ENCODE data around the gene JMJD1C. TPM values are rescaled to one million over a fixed set of nuclear protein-coding genes. Genes with fewer than 3 reads are reported as not detected.

JMJD1C gene
- total RNA-seq, 1 experiment from 2014 or later, result 66.3 TPM

DNA sequence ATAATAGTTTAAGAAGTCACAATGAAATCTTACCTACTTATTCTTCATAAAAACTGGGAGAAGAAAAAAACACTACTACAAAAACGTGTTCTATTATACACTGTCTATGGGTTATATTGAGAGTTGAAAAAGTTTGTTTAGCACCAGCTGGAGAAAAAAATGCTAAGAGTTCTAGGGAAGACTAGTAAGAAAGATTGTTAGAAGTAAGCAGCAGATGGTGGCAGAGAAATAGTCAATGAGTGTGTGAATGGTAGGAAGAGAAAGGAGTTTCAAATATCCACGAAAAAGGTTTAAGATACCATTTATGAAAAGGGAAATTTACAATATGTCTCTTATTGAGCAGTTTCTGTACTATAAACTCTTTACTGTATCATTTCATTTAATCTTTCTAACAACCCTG is 208.0 kb downstream of the JMJD1C start:
- Histone ChIP-seq H3K27me3 (ENCODE audit: insufficient read depth, low read length) (no peaks in the 10 kb centered on the region), H3K27ac (ENCODE audit: low read depth, low read length) (no peak overlapping the region), H3K36me3 (ENCODE audit: control insufficient read depth in 1 of 2, insufficient read depth in 2 of 2, low read length in 2 of 2) (peaks cover 0 to 5% of the 10 kb centered on the region in 2 experiments; a peak in 2 of 4 replicates), H4K20me1 (ENCODE audit: insufficient read depth) (no peaks in the 10 kb centered on the region), H3K9ac (ENCODE audit: low read length) (no peak overlapping the region), H2AFZ (ENCODE audit: low read depth, low read length, poor library complexity, severe bottlenecking) (no peak overlapping the region), H3K4me2 (ENCODE audit: low read length) (no peak overlapping the region), H3K9me2 (ENCODE audit: insufficient read depth) (no peaks in the 10 kb centered on the region), H3K4me3 (replicated peaks in 1 of 2; ENCODE audit: low read depth in 1 of 2, low read length in 2 of 2) (no peak overlapping the region), H3K4me1 (ENCODE audit: control insufficient read depth in 1 of 2, insufficient read depth in 2 of 2, low read length in 2 of 2) (no peaks in the 10 kb centered on the region), H3K9me3 (ENCODE audit: control insufficient read depth in 1 of 2, insufficient read depth in 1 of 2, low read depth in 1 of 2, low read length in 2 of 2) (no peaks in the 10 kb centered on the region), H3K79me2 (ENCODE audit: insufficient read depth, low read length) (peaks cover 98% of the 10 kb centered on the region)
- CTCF ChIA-PET, result no interaction called here
- intact Hi-C loops (cut with micrococcal nuclease), result no loop called here
- no peak for TF ChIP-seq CEBPB (IDR thresholded peaks at IDR 0.05; ENCODE audit: low read depth)
- no peak for TF ChIP-seq JUND (IDR thresholded peaks at IDR 0.05)
- TF ChIP-seq ELF1 (IDR thresholded peaks at IDR 0.05; ENCODE audit: borderline replicate concordance, low read depth), result no peak
- no peak for TF ChIP-seq POLR2A (IDR thresholded peaks at IDR 0.05; ENCODE audit: borderline replicate concordance, extremely low read depth, insufficient read depth, insufficient read length)
- TF ChIP-seq ZNF274 (IDR thresholded peaks at IDR 0.05; ENCODE audit: low read depth, low read length), result no peak
- TF ChIP-seq ZFX (IDR thresholded peaks at IDR 0.05), result no peak
- POLR2A ChIA-PET, result no interaction called here
- ATAC-seq (no peak), DNase-seq (ENCODE audit: low read depth, low spot score) (no peak)
- RAD21 ChIA-PET (ENCODE audit: low non-redundant PET in 1 of 2, low total read pairs in 2 of 2, uncharacterized antibody in 2 of 2, unreplicated experiment in 2 of 2), result no interaction called here
- BruUV-seq (replicated peaks), result no TSS peak

DNA sequence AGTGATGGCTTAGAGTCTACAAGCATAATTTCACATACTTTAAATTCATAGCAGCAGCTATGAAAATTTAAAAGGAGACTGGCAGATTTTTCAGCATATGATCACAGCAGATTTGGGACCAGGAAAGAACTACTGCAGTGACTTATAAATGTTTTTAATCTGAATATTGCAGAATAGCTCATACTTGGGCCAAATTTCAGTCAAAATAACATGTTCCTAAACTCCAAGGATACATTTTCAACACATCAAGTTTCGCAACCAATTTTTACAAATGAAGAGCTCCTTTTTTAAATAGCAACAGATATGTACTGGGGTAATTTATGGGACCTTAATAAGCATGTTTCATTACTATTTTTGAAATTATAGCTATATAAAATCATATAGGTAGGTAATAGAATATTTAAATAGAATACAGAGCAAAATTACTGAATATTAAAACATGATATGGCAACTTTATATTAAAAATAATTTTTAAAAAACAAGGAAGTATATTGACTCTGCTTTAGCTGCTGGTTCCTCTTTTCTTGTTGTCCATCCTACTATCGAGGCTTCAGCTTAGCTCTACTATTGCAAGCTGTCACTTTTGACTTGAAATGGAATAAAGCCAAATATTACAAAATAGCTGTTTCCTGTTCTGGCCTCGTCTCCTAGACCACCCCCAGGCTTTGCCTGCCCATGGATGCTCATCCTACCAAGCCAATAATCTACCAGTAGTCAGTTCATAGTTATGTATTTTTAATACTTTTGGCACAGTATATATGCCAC is 209.6 kb downstream of the JMJD1C start:
- ATAC-seq, result no peak
- Histone ChIP-seq H3K4me1 (ENCODE audit: control insufficient read depth in 1 of 2, insufficient read depth in 2 of 2, low read length in 2 of 2) (no peaks in the 10 kb centered on the region), H2AFZ (ENCODE audit: low read depth, low read length, poor library complexity, severe bottlenecking) (no peak overlapping the region), H3K79me2 (ENCODE audit: insufficient read depth, low read length) (peaks cover 98% of the 10 kb centered on the region), H3K27me3 (ENCODE audit: insufficient read depth, low read length) (no peaks in the 10 kb centered on the region), H3K9me3 (ENCODE audit: control insufficient read depth in 1 of 2, insufficient read depth in 1 of 2, low read depth in 1 of 2, low read length in 2 of 2) (no peaks in the 10 kb centered on the region), H3K4me2 (ENCODE audit: low read length) (no peak overlapping the region), H4K20me1 (ENCODE audit: insufficient read depth) (no peaks in the 10 kb centered on the region), H3K27ac (ENCODE audit: low read depth, low read length) (no peak overlapping the region), H3K9ac (ENCODE audit: low read length) (no peak overlapping the region), H3K4me3 (replicated peaks in 1 of 2; ENCODE audit: low read depth in 1 of 2, low read length in 2 of 2) (no peak overlapping the region), H3K9me2 (ENCODE audit: insufficient read depth) (no peaks in the 10 kb centered on the region), H3K36me3 (ENCODE audit: control insufficient read depth in 1 of 2, insufficient read depth in 2 of 2, low read length in 2 of 2) (peaks cover 0 to 1% of the 10 kb centered on the region in 2 experiments; a peak in 2 of 4 replicates)
- intact Hi-C loops (cut with micrococcal nuclease), result no loop called here
- RAD21 ChIA-PET (ENCODE audit: low non-redundant PET in 1 of 2, low total read pairs in 2 of 2, uncharacterized antibody in 2 of 2, unreplicated experiment in 2 of 2), result no interaction called here
- no TSS peak for BruUV-seq (replicated peaks)
- DNase-seq (ENCODE audit: low read depth, low spot score), result no peak
- POLR2A ChIA-PET, result interaction anchor here (0.7 to 2.3 kb wide), 3 partner anchors 9 to 203 kb away, joined by 5 to 7 read pairs (median 5); no protein-coding TSS in a partner anchor
- CTCF ChIA-PET, result no interaction called here
- TF ChIP-seq EGR1 (IDR thresholded peaks at IDR 0.05; ENCODE audit: low read depth), result no peak
- TF ChIP-seq JUND (IDR thresholded peaks at IDR 0.05), result no peak
- TF ChIP-seq ZFX (IDR thresholded peaks at IDR 0.05), result no peak
- TF ChIP-seq RAD21 (IDR thresholded peaks at IDR 0.05; ENCODE audit: low read depth), result no peak
- TF ChIP-seq EZH2phosphoT487 (IDR thresholded peaks at IDR 0.05; ENCODE audit: borderline replicate concordance), result no peak
- TF ChIP-seq, protein P1, sequence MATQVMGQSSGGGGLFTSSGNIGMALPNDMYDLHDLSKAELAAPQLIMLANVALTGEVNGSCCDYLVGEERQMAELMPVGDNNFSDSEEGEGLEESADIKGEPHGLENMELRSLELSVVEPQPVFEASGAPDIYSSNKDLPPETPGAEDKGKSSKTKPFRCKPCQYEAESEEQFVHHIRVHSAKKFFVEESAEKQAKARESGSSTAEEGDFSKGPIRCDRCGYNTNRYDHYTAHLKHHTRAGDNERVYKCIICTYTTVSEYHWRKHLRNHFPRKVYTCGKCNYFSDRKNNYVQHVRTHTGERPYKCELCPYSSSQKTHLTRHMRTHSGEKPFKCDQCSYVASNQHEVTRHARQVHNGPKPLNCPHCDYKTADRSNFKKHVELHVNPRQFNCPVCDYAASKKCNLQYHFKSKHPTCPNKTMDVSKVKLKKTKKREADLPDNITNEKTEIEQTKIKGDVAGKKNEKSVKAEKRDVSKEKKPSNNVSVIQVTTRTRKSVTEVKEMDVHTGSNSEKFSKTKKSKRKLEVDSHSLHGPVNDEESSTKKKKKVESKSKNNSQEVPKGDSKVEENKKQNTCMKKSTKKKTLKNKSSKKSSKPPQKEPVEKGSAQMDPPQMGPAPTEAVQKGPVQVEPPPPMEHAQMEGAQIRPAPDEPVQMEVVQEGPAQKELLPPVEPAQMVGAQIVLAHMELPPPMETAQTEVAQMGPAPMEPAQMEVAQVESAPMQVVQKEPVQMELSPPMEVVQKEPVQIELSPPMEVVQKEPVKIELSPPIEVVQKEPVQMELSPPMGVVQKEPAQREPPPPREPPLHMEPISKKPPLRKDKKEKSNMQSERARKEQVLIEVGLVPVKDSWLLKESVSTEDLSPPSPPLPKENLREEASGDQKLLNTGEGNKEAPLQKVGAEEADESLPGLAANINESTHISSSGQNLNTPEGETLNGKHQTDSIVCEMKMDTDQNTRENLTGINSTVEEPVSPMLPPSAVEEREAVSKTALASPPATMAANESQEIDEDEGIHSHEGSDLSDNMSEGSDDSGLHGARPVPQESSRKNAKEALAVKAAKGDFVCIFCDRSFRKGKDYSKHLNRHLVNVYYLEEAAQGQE (IDR thresholded peaks at IDR 0.05; ENCODE audit: low read depth), result no peak
- TF ChIP-seq ZNF274 (IDR thresholded peaks at IDR 0.05; ENCODE audit: low read depth, low read length), result no peak
- no peak for TF ChIP-seq ELF1 (IDR thresholded peaks at IDR 0.05; ENCODE audit: borderline replicate concordance, low read depth)
- no peak for TF ChIP-seq EZH2 (IDR thresholded peaks at IDR 0.05)
- no peak for TF ChIP-seq CEBPB (IDR thresholded peaks at IDR 0.05; ENCODE audit: low read depth)
- no peak for TF ChIP-seq FOSL1 (IDR thresholded peaks at IDR 0.05; ENCODE audit: low read depth)
- no peak for TF ChIP-seq YY1 (IDR thresholded peaks at IDR 0.05; ENCODE audit: extremely low read depth, insufficient replicate concordance, low read depth, low read length)
- TF ChIP-seq TCF7L2 (IDR thresholded peaks at IDR 0.05; ENCODE audit: borderline replicate concordance, extremely low read depth, insufficient read depth, insufficient read length), result no peak
- TF ChIP-seq, protein P2, sequence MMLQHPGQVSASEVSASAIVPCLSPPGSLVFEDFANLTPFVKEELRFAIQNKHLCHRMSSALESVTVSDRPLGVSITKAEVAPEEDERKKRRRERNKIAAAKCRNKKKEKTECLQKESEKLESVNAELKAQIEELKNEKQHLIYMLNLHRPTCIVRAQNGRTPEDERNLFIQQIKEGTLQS (IDR thresholded peaks at IDR 0.05), result no peak

All from HCT116 (cell line).